Astrocyte of the spinal cord (primary cell): ENCODE data around the gene TWSG1.
"Not testable (repeated sequence)": the region's sequence is repeated elsewhere in the genome, so short reads cannot be mapped to it uniquely, and the experiment has no call there.

Source experiments
- DNase-seq: peaks from one replicate; pipeline ENCODE4 v3.0.0; 2011; ENCODE audit warnings: low read depth, low spot score
- H3K4me3 ChIP-seq: 2 replicates; pipeline ENCODE4 v1.5.1; 2011; ENCODE audit warnings: low read depth, mild to moderate bottlenecking, low read length, moderate library complexity
- CTCF ChIP-seq: IDR thresholded peaks from 2 replicates; pipeline ENCODE4 v1.5.1; 2012; ENCODE audit warnings: low read depth, mild to moderate bottlenecking, low read length, inconsistent platforms
- in situ Hi-C: cut with HindIII; loops from 2 replicates; pipeline ENCODE4 v1.10.0; 2017; ENCODE audit warnings: low sequenced_read_pairs

Gene TWSG1

GRCh38 chr18:9392726-9393125 lies 58.2 kb downstream of the TWSG1 start:
- no peak for TF ChIP-seq CTCF
- no peak overlapping the region for H3K4me3 ChIP-seq
- DNase-seq, result no peak
- in situ Hi-C loops, result no loop called here

- TF ChIP-seq CTCF, result no peak
- in situ Hi-C loops, result no loop called here
- H3K4me3 ChIP-seq, result no peak overlapping the region
- DNase-seq, result no peak
Observed at GRCh38 chr18:9394046-9394445, 59.5 kb downstream of the TWSG1 start.

DNA sequence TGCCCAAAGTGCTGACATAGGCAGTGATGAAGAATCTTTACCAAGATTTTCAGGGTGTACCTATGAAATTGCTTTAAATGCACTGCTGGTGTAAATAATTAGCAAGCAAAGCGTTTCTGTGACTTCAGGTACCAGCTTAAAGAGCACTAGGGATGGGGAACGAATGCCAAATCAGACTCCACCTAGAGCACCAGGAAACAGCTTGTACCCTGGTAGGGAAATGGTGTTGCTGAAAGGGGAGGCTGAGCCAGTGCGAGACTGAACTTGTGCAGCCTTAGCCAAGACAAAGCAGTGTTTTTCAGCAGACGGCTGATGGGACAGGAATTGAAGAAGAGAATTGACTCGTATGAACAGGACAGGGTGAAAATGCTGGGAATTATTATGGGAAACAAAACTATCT lies 65.6 kb downstream of the TWSG1 start:
- no peak for TF ChIP-seq CTCF
- no peak for DNase-seq
- in situ Hi-C loops, result no loop called here
- H3K4me3 ChIP-seq, result no peak overlapping the region

GRCh38 chr18:9401176-9401575 lies 66.6 kb downstream of the TWSG1 start:
- no peak for DNase-seq
- no peak for TF ChIP-seq CTCF
- in situ Hi-C loops, result no loop called here
- H3K4me3 ChIP-seq, result no peak overlapping the region

- in situ Hi-C loops, H3K4me3 ChIP-seq, DNase-seq: not testable (repeated sequence)
Observed at GRCh38 chr18:9402358-9403007, 67.9 kb downstream of the TWSG1 start.

DNA sequence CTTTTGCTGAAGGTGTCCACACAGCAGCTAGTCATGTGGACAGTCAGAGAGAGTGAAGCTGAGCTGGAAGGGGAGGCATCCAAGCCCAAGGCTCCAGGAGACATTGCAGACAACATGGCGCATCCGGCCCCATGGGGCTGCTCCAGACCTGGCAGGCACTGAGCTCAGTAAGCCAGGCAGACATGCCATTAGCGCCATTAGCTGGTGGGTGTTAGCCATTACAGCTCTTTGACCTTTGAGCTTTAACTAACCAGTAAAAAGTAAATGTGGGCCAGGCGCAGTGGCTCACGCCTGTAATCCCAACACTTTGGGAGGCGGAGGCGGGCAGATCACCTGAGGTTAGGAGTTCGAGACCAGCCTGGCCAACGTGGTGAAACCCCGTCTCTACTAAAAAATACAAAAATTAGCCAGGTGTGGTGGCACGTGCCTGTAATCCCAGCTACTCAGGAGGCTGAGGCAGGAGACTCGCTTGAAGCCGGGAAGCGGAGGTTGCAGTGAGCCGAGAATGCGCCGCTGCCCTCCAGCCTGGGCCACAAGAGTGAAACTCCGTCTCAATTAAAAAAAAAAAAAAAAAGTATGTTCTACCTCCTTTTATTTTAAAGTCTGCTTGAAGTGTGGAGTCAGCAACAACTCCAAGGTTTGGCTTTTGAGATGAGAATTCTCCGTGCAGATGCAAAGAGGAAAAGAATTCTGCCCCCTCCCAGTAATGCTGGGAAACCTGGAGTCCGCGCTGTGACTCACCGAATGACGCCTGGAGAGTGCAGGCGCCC lies 69.4 kb downstream of the TWSG1 start:
- no peak for TF ChIP-seq CTCF
- in situ Hi-C loops, result no loop called here
- DNase-seq, result no peak
- no peak overlapping the region for H3K4me3 ChIP-seq

DNA sequence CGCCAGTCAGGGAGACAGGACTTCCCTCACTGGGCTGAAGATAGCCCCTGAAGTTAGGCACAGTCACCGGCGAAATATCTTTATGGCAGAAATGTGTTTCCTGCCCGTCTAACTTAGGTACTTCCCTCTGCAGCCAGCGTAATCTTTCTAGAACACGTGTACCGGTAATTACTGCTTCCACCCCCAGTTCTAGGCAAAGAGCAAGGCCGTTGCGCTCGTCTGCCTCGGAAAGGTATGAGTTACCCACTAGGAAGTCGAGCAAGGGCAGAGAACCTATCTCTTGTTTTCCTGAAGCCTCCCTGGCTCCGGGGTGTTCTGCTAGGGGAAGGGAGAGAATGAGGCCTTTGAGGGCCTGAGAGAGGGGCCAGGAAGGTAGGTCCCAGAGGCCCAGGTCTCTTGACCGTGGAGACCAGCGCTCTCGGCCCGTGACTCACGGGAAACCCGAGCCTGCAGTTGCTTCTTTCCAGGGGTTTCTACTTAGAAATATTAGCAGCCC lies 70.0 kb downstream of the TWSG1 start:
- no peak for DNase-seq
- in situ Hi-C loops, result no loop called here
- no peak for TF ChIP-seq CTCF
- no peak overlapping the region for H3K4me3 ChIP-seq
